GM23338 (cell line): Measurements from ENCODE around the gene RASEF. TPM values are rescaled to one million over a fixed set of nuclear protein-coding genes. Genes with fewer than 3 reads are reported as not detected.

Experiments
- ATAC-seq: fragments of 200-7000 bp; cut with Tn5 transposase; 3 replicates; pipeline ENCODE4 v1.9.1; 2020
- DNase-seq: peaks from one replicate; pipeline ENCODE4 v3.0.0-alpha.2; 2015; ENCODE audit warnings: low spot score
- H2AFZ ChIP-seq: fragments of 200-600 bp; sonication (generic); 2 replicates; pipeline ENCODE4 v1.8.0; 2016; ENCODE audit warnings: antibody characterized with exemption, mild to moderate bottlenecking, moderate library complexity
- H3F3A ChIP-seq: fragments of 200-600 bp; sonication (generic); replicated peaks from 2 replicates; pipeline ENCODE4 v1.8.0; 2017; ENCODE audit warnings: antibody characterized with exemption, mixed run types, low read depth
- H3K27ac ChIP-seq: fragments of 200-600 bp; sonication (generic); 2 replicates; pipeline ENCODE4 v1.6.1; 2016; ENCODE audit warnings: low read depth
- H3K27me3 ChIP-seq: fragments of 200-600 bp; sonication (generic); 2 replicates; pipeline ENCODE4 v1.8.0; 2016; ENCODE audit warnings: mild to moderate bottlenecking, mixed run types, moderate library complexity; ENCODE audit not compliant: insufficient read depth
- H3K36me3 ChIP-seq: fragments of 200-600 bp; sonication (generic); 2 replicates; pipeline ENCODE4 v1.8.0; 2016; ENCODE audit warnings: mild to moderate bottlenecking; ENCODE audit not compliant: insufficient read depth
- H3K4me1 ChIP-seq: fragments of 200-600 bp; sonication (generic); 2 replicates; pipeline ENCODE4 v1.8.0; 2016; ENCODE audit warnings: mild to moderate bottlenecking, moderate library complexity; ENCODE audit not compliant: insufficient read depth
- H3K4me2 ChIP-seq: fragments of 200-600 bp; sonication (generic); 2 replicates; pipeline ENCODE4 v1.7.1; 2017; ENCODE audit warnings: mixed run types
- H3K4me3 ChIP-seq: fragments of 200-600 bp; sonication (generic); 2 replicates; pipeline ENCODE4 v1.6.1; 2016; ENCODE audit warnings: mixed run types
- H3K79me2 ChIP-seq: fragments of 200-600 bp; sonication (generic); replicated peaks from 2 replicates; pipeline ENCODE4 v1.8.0; 2017; ENCODE audit warnings: mild to moderate bottlenecking; ENCODE audit not compliant: insufficient read depth
- H3K9me2 ChIP-seq: fragments of 200-600 bp; sonication (generic); 2 replicates; pipeline ENCODE4 v1.8.0; 2017; ENCODE audit not compliant: insufficient read depth
- H4K20me1 ChIP-seq: fragments of 200-600 bp; sonication (generic); replicated peaks from 2 replicates; pipeline ENCODE4 v1.8.0; 2017; ENCODE audit warnings: mild to moderate bottlenecking; ENCODE audit not compliant: insufficient read depth
- H3K27ac Mint-ChIP-seq: 2 replicates; pipeline ENCODE4 v1.8.0; 2020; ENCODE audit warnings: inconsistent platforms, mild to moderate bottlenecking, moderate library complexity, mixed read lengths
- H3K27me3 Mint-ChIP-seq: 3 replicates; pipeline ENCODE4 v1.8.0; 2022; ENCODE audit warnings: low read depth, mild to moderate bottlenecking, moderate library complexity, mixed read lengths, inconsistent platforms; ENCODE audit not compliant: insufficient read depth, poor library complexity
- H3K36me3 Mint-ChIP-seq: 3 replicates; pipeline ENCODE4 v1.8.0; 2021; ENCODE audit warnings: low read depth, mild to moderate bottlenecking, inconsistent platforms, moderate library complexity, mixed read lengths
- H3K4me1 Mint-ChIP-seq: 3 replicates; pipeline ENCODE4 v1.8.0; 2020; ENCODE audit warnings: mild to moderate bottlenecking, inconsistent platforms, mixed read lengths
- H3K4me3 Mint-ChIP-seq: 3 replicates; pipeline ENCODE4 v1.8.0; 2021; ENCODE audit warnings: moderate library complexity, mild to moderate bottlenecking, inconsistent platforms, mixed read lengths
- H3K9me3 Mint-ChIP-seq: 3 replicates; pipeline ENCODE4 v1.8.0; 2020; ENCODE audit warnings: moderate library complexity, mild to moderate bottlenecking, inconsistent platforms, mixed read lengths
- ETS1 ChIP-seq: IDR thresholded peaks from 2 replicates; pipeline ENCODE4 v1.6.1; 2016; ENCODE audit warnings: antibody characterized with exemption
- EZH2phosphoT487 ChIP-seq: fragments of 200-600 bp; sonication (generic); IDR thresholded peaks from one replicate; pipeline ENCODE4 v1.8.1; 2018; ENCODE audit warnings: antibody characterized with exemption; ENCODE audit not compliant: unreplicated experiment
- NANOG ChIP-seq: IDR thresholded peaks from 2 replicates; pipeline ENCODE4 v1.6.1; 2016; ENCODE audit warnings: antibody characterized with exemption, borderline replicate concordance
- POLR2AphosphoS5 ChIP-seq: IDR thresholded peaks from 2 replicates; pipeline ENCODE4 v1.6.1; 2016; ENCODE audit warnings: antibody characterized with exemption, low read depth
- REST ChIP-seq: IDR thresholded peaks from one replicate; pipeline ENCODE4 v1.6.1; 2018; ENCODE audit warnings: antibody characterized with exemption; ENCODE audit not compliant: unreplicated experiment
- STAT1 ChIP-seq: IDR thresholded peaks from one replicate; pipeline ENCODE4 v1.6.1; 2016; ENCODE audit warnings: antibody characterized with exemption; ENCODE audit not compliant: unreplicated experiment
- polyA plus RNA-seq: library from polyadenylated mRNA; unstranded; fragments of >200 nt; fragmentation: Nextera tagmentation; extraction: Ambion mirVana; gene quantifications from 2 replicates; pipeline ENCODE4 v1.2.1, GENCODE V29; 2016
- total RNA-seq: library from RNA; depleted of rRNA; stranded (reverse); fragments of >200 nt; shearing (Covaris generic); gene quantifications from 2 replicates; pipeline ENCODE4 v1.2.3, GENCODE V29; 2014
- TF ChIP-seq, protein P1 (sequence below), 2 experiments: fragments of 200-600 bp in 1 of 2; sonication (generic) in 1 of 2; conservative IDR thresholded peaks; 2 replicates each; pipeline versions ENCODE4 v1.5.1 to v1.6.1; 2016 to 2017; ENCODE audit warnings: antibody characterized with exemption in 2 of 2, low read depth in 2 of 2, mild to moderate bottlenecking in 2 of 2, moderate library complexity in 1 of 2

Gene RASEF
- total and polyA plus RNA-seq, 2 experiments from 2014 or later: 3.6 to 10.4 TPM

- TF ChIP-seq, protein P1, sequence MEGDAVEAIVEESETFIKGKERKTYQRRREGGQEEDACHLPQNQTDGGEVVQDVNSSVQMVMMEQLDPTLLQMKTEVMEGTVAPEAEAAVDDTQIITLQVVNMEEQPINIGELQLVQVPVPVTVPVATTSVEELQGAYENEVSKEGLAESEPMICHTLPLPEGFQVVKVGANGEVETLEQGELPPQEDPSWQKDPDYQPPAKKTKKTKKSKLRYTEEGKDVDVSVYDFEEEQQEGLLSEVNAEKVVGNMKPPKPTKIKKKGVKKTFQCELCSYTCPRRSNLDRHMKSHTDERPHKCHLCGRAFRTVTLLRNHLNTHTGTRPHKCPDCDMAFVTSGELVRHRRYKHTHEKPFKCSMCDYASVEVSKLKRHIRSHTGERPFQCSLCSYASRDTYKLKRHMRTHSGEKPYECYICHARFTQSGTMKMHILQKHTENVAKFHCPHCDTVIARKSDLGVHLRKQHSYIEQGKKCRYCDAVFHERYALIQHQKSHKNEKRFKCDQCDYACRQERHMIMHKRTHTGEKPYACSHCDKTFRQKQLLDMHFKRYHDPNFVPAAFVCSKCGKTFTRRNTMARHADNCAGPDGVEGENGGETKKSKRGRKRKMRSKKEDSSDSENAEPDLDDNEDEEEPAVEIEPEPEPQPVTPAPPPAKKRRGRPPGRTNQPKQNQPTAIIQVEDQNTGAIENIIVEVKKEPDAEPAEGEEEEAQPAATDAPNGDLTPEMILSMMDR (conservative IDR thresholded peaks at IDR 0.05; ENCODE audit: low read depth in 2 of 2): no peak
- TF ChIP-seq STAT1 (no peak), POLR2AphosphoS5 (no peak), NANOG (no peak), REST (no peak), ETS1 (no peak)
Observed at GRCh38 chr9:83029531-83030137, 33.3 kb downstream of the RASEF start (continued).

GRCh38 chr9:83027153-83027891, 35.6 kb downstream of the RASEF start:
- Histone ChIP-seq H3K27ac (no peak overlapping the region), H3K36me3 (no peaks in the 10 kb centered on the region), H3K79me2 (no peaks in the 10 kb centered on the region), H3K4me3 (no peak overlapping the region), H3F3A (no peaks in the 10 kb centered on the region), H4K20me1 (no peaks in the 10 kb centered on the region), H3K4me2 (no peak overlapping the region), H3K27me3 (no peaks in the 10 kb centered on the region), H3K9me2 (peaks cover 3% of the 10 kb centered on the region; the same call in 1 of the 2 replicates), H3K4me1 (no peaks in the 10 kb centered on the region; the same call in 1 of the 2 replicates), H2AFZ (no peak overlapping the region)
- DNase-seq (no peak), ATAC-seq (no peak)
- H3K9me3 Mint-ChIP-seq: no peaks in the 10 kb centered on the region; the same call in 2 of the 3 replicates
- H3K27me3 Mint-ChIP-seq: no peaks in the 10 kb centered on the region
- TF ChIP-seq NANOG (no peak), EZH2phosphoT487 (no peak)
- H3K4me1 Mint-ChIP-seq: peaks cover 9% of the 10 kb centered on the region; the same call in 2 of the 3 replicates
- no peaks in the 10 kb centered on the region; the same call in 2 of the 3 replicates for H3K36me3 Mint-ChIP-seq
- no peak overlapping the region for H3K27ac Mint-ChIP-seq
- H3K4me3 Mint-ChIP-seq: no peak overlapping the region
